Activated naive CD4-positive, alpha-beta T cell treated with anti-CD3 and anti-CD28 coated beads for 36 hours (primary cell): ENCODE measurements around the gene TSSK3. TPM values are rescaled to one million over a fixed set of nuclear protein-coding genes. Genes with fewer than 3 reads are reported as not detected.

Experiments used
- CTCF ChIA-PET: fragments of 350-600 bp; sonication (Branson Sonifier 250); formaldehyde crosslinking; loops from one replicate; lab custom pipeline; 2021; ENCODE audit warnings: antibody characterized with exemption; lab: Charles Lee
- DNase-seq: peaks from one replicate; pipeline ENCODE4 v3.0.0-alpha.2; 2020
- H3K27ac Mint-ChIP-seq: one replicate; pipeline ENCODE4 v1.8.0; 2021; ENCODE audit warnings: mild to moderate bottlenecking, mixed read lengths
- H3K27me3 Mint-ChIP-seq: one replicate; pipeline ENCODE4 v1.8.0; 2021; ENCODE audit warnings: low read depth, mixed read lengths
- H3K36me3 Mint-ChIP-seq: one replicate; pipeline ENCODE4 v1.8.0; 2021; ENCODE audit warnings: low read depth, mixed read lengths
- H3K4me1 Mint-ChIP-seq: one replicate; pipeline ENCODE4 v1.8.0; 2021; ENCODE audit warnings: low read depth, mixed read lengths
- H3K4me3 Mint-ChIP-seq: one replicate; pipeline ENCODE4 v1.8.0; 2021; ENCODE audit warnings: mild to moderate bottlenecking, moderate library complexity, mixed read lengths
- H3K9me3 Mint-ChIP-seq: one replicate; pipeline ENCODE4 v1.8.0; 2021; ENCODE audit warnings: mixed read lengths
- intact Hi-C: fragments of 100-400 bp; cut with micrococcal nuclease; formaldehyde crosslinking; loops from one replicate; pipeline ENCODE4 v1.15.1; 2023
- total RNA-seq, 2 experiments: library from RNA; stranded (reverse); gene quantifications; one replicate each; pipeline ENCODE4 v1.2.3, GENCODE V29; 2021

TSSK3 gene, protein sequence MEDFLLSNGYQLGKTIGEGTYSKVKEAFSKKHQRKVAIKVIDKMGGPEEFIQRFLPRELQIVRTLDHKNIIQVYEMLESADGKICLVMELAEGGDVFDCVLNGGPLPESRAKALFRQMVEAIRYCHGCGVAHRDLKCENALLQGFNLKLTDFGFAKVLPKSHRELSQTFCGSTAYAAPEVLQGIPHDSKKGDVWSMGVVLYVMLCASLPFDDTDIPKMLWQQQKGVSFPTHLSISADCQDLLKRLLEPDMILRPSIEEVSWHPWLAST
- total RNA-seq: 1 to 10 TPM in 1 of 2 experiments, under 1 TPM in 1; 0.84 to 1.9 TPM

GRCh38 chr1:32362474-32363313 is at the start of gene TSSK3, which contains the start of gene FAM229A:
TSS of gene TSSK3 (plus strand) at chr1:32362539. CDS start at chr1:32362702, 163 bp downstream.
TSS of gene FAM229A (minus strand) at chr1:32362485. CDS start at chr1:32362091, 394 bp downstream.
- peaks cover 21% of the 10 kb centered on the region for H3K4me1 Mint-ChIP-seq
- no peaks in the 10 kb centered on the region for H3K9me3 Mint-ChIP-seq
- DNase-seq: no peak
- peaks cover 12% of the 10 kb centered on the region for H3K36me3 Mint-ChIP-seq
- peak within 1 kb of the TSS; percentile 25 for H3K4me3 Mint-ChIP-seq
- no peak within 1 kb of the TSS for H3K27ac Mint-ChIP-seq
- no peaks in the 10 kb centered on the region for H3K27me3 Mint-ChIP-seq
- intact Hi-C loops: loop anchor here (5.0 kb wide), 1 partner anchor 145 kb away; no protein-coding TSS in a partner anchor
- CTCF ChIA-PET: no interaction called here

DNA sequence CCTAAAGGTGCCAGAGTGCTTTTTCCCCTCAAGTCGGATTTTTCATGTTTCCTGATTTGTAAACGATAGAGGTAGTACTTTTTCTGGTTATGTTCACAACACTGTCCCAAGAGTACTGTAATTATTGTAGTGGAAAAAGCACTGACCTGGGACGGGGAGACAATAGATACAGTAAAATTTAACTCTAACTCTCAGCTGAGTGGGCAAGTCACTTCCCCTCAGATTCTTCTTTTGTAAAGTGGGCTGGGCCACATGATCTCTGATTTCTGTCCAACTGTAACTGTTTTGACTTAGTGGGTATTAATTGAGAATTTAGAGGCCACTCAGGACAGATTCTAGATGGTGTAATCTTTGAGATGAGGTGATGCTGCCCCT is 45.4 kb upstream of the TSSK3 start:
- Mint-ChIP-seq H3K27me3 (no peaks in the 10 kb centered on the region), H3K36me3 (peaks cover 20% of the 10 kb centered on the region), H3K4me3 (no peak overlapping the region), H3K9me3 (no peaks in the 10 kb centered on the region), H3K27ac (no peak overlapping the region), H3K4me1 (peaks cover 32% of the 10 kb centered on the region)
- CTCF ChIA-PET: interaction anchor here (0.6 to 1.3 kb wide), 2 partner anchors 86 to 101 kb away, joined by 3 read pairs; no protein-coding TSS in a partner anchor
- intact Hi-C loops: no loop called here
- DNase-seq: no peak

DNA sequence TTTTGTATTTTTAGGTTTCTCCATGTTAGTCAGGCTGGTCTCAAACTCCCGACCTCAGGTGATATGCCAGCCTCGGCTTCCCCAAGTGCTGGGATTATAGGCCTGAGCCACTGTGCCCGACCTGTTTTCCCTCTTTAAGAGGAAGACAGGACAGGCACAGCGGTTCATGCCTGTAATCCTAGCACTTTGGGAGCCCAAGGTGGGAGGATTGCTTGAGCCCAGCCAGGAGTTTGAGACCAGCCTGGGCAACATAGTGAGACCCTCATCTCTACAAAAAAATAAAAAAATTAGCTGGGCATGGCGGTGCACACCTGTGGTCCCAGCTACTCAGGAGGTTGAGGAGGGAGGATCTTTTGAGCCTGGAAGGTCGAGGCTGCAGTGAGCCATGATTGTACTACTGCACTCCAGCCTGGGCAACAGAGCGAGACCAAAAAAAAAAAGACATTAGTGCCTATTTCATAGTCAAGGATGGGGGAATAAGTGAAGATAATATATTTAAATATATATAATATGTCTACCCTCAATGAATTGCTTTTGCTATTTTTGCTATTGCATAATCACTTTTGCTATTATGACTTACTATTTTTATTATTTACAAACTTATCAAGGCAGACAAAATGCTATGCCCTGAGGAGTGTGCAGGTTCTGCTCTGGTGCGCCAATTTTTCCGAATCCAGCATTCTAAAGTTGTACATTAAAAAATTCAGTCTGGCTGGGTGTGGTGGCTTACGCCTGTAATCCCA is 44.0 kb upstream of the TSSK3 start:
- no peak overlapping the region for H3K4me3 Mint-ChIP-seq
- no peaks in the 10 kb centered on the region for H3K27me3 Mint-ChIP-seq
- no peak overlapping the region for H3K27ac Mint-ChIP-seq
- peaks cover 41% of the 10 kb centered on the region for H3K4me1 Mint-ChIP-seq
- CTCF ChIA-PET: interaction anchor here (0.6 to 1.3 kb wide), 2 partner anchors 102 to 512 kb away, joined by 3 read pairs; no protein-coding TSS in a partner anchor
- peaks cover 25% of the 10 kb centered on the region for H3K36me3 Mint-ChIP-seq
- DNase-seq: no peak
- intact Hi-C loops: no loop called here
- H3K9me3 Mint-ChIP-seq: no peaks in the 10 kb centered on the region

- Mint-ChIP-seq H3K9me3 (no peaks in the 10 kb centered on the region), H3K4me1 (peaks cover 41% of the 10 kb centered on the region), H3K27ac (peak overlapping the region; percentile 91), H3K27me3 (no peaks in the 10 kb centered on the region), H3K36me3 (peaks cover 24% of the 10 kb centered on the region), H3K4me3 (no peak overlapping the region)
- intact Hi-C loops: no loop called here
- peak; percentile 42 for DNase-seq
- CTCF ChIA-PET: interaction anchor here (0.6 to 3.0 kb wide), 10 partner anchors 11 to 717 kb away, joined by 3 to 20 read pairs (median 4); no protein-coding TSS in a partner anchor
These were observed 40.5 kb upstream of the TSSK3 start for GRCh38 chr1:32321712-32322291.

- intact Hi-C loops: no loop called here
- CTCF ChIA-PET: no interaction called here
- no peak overlapping the region for H3K27ac Mint-ChIP-seq
- H3K4me3 Mint-ChIP-seq: no peak overlapping the region
- no peaks in the 10 kb centered on the region for H3K9me3 Mint-ChIP-seq
- H3K36me3 Mint-ChIP-seq: peaks cover 37% of the 10 kb centered on the region
- peaks cover 22% of the 10 kb centered on the region for H3K4me1 Mint-ChIP-seq
- DNase-seq: no peak
- H3K27me3 Mint-ChIP-seq: no peaks in the 10 kb centered on the region
These were observed 35.1 kb upstream of the TSSK3 start for GRCh38 chr1:32327204-32327603.

- Mint-ChIP-seq H3K27me3 (no peaks in the 10 kb centered on the region), H3K4me1 (peaks cover 22% of the 10 kb centered on the region), H3K9me3 (no peaks in the 10 kb centered on the region), H3K27ac (no peak overlapping the region), H3K4me3 (no peak overlapping the region), H3K36me3 (peaks cover 28% of the 10 kb centered on the region)
- CTCF ChIA-PET: interaction anchor here (1.0 kb wide), 1 partner anchor 13 kb away, joined by 3 read pairs; no protein-coding TSS in a partner anchor
- no peak for DNase-seq
- intact Hi-C loops: no loop called here
These were observed 32.3 kb upstream of the TSSK3 start for GRCh38 chr1:32329931-32330466.

DNA sequence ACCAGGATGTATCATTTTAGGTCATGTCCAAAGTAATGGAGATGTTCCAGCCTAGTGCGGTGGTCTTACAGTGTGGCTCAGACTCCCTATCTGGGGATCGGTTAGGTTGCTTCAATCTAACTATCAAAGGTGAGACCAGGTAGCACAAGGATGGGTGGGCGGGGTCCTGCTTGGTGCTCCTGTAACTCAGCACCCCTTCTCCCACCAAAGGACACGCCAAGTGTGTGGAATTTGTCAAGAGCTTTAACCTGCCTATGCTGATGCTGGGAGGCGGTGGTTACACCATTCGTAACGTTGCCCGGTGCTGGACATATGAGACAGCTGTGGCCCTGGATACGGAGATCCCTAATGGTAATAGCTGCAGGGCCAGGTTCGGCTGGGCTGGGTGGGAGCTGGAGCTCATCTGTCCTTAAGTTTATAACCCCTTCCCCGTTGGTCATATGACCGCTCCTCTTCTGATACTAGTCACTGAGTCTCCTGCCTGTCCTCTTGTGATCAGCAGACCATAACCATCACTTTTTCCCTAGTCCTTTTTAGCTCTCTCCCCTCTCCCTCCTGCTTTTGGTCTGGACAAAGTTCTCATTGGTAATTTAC is 31.7 kb upstream of the TSSK3 start:
- Mint-ChIP-seq H3K27me3 (no peaks in the 10 kb centered on the region), H3K4me1 (peaks cover 21% of the 10 kb centered on the region), H3K4me3 (no peak overlapping the region), H3K9me3 (no peaks in the 10 kb centered on the region), H3K27ac (no peak overlapping the region), H3K36me3 (peaks cover 26% of the 10 kb centered on the region)
- intact Hi-C loops: no loop called here
- CTCF ChIA-PET: interaction anchor here (0.9 to 1.1 kb wide), 3 partner anchors 13 to 115 kb away, joined by 3 read pairs; no protein-coding TSS in a partner anchor
- no peak for DNase-seq

- Mint-ChIP-seq H3K9me3 (no peaks in the 10 kb centered on the region), H3K27me3 (no peaks in the 10 kb centered on the region), H3K4me1 (peaks cover 21% of the 10 kb centered on the region), H3K27ac (no peak overlapping the region), H3K4me3 (no peak overlapping the region), H3K36me3 (peaks cover 26% of the 10 kb centered on the region)
- intact Hi-C loops: no loop called here
- no peak for DNase-seq
- CTCF ChIA-PET: interaction anchor here (1.1 kb wide), 1 partner anchor 19 kb away, joined by 3 read pairs; no protein-coding TSS in a partner anchor
These were observed 30.8 kb upstream of the TSSK3 start for GRCh38 chr1:32331549-32331948.

DNA sequence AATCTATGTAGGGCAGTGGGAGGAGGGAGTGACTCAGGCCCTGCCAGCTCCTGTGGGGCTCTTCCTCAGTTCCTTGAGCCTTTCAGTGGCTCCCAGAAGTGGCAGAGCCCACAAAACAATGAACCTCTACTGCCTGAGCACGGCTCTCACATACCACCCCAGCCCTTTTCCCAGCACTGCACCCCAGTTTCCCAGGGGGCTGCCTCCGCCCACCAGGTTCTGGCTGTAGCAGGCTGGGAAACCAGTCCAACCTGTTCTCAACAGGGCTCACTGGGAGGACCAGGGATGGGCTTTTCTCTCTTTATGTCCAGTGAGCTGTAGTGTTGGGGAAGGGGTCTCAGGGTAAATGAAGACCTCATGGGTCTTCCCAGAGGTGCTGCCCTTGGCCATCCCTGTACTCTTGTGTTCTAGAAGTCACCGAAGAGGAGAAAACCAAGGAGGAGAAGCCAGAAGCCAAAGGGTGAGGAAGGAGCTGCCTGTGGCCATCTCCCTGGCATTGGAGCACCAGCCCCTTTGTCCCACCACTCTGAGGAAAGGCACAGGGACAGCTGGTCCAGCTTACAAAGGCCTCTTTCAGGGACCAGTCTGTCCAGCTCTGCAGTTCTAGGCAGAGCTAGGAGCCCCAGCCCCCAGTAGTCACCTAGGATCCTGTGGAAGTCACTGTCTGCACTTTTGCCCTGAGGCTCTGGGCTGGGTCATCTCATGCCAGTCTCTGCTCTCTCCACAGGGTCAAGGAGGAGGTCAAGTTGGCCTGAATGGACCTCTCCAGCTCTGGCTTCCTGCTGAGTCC is 29.9 kb upstream of the TSSK3 start:
- H3K27ac Mint-ChIP-seq: peak overlapping the region; percentile 30
- no peak overlapping the region for H3K4me3 Mint-ChIP-seq
- H3K4me1 Mint-ChIP-seq: peaks cover 30% of the 10 kb centered on the region
- no peaks in the 10 kb centered on the region for H3K27me3 Mint-ChIP-seq
- intact Hi-C loops: no loop called here
- peaks cover 25% of the 10 kb centered on the region for H3K36me3 Mint-ChIP-seq
- no peaks in the 10 kb centered on the region for H3K9me3 Mint-ChIP-seq
- CTCF ChIA-PET: interaction anchor here (0.7 to 2.2 kb wide), 5 partner anchors 8 to 117 kb away, joined by 3 to 8 read pairs (median 3); partner anchors contain the start of gene BSDC1
- no peak for DNase-seq

- no peak for DNase-seq
- intact Hi-C loops: no loop called here
- CTCF ChIA-PET: interaction anchor here (0.7 to 2.2 kb wide), 7 partner anchors 9 to 118 kb away, joined by 3 to 8 read pairs (median 4); partner anchors contain the start of gene BSDC1
- Mint-ChIP-seq H3K36me3 (peaks cover 21% of the 10 kb centered on the region), H3K9me3 (no peaks in the 10 kb centered on the region), H3K27me3 (no peaks in the 10 kb centered on the region), H3K4me1 (peaks cover 36% of the 10 kb centered on the region), H3K4me3 (no peak overlapping the region), H3K27ac (peak overlapping the region; percentile 25)
These were observed 28.9 kb upstream of the TSSK3 start for GRCh38 chr1:32333251-32333963.
